HG02759 (cell line): Measurements from ENCODE around the gene TROAP.
"Not testable (repeated sequence)": the region's sequence is repeated elsewhere in the genome, so short reads cannot be mapped to it uniquely, and the experiment has no call there.

Experiments used
- ATAC-seq: cut with Tn5 transposase; IDR thresholded peaks from one replicate; pipeline ENCODE4 v1.9.1; 2021; ENCODE audit warnings: mild to moderate bottlenecking, moderate library complexity; ENCODE audit not compliant: unreplicated experiment

Gene TROAP, protein sequence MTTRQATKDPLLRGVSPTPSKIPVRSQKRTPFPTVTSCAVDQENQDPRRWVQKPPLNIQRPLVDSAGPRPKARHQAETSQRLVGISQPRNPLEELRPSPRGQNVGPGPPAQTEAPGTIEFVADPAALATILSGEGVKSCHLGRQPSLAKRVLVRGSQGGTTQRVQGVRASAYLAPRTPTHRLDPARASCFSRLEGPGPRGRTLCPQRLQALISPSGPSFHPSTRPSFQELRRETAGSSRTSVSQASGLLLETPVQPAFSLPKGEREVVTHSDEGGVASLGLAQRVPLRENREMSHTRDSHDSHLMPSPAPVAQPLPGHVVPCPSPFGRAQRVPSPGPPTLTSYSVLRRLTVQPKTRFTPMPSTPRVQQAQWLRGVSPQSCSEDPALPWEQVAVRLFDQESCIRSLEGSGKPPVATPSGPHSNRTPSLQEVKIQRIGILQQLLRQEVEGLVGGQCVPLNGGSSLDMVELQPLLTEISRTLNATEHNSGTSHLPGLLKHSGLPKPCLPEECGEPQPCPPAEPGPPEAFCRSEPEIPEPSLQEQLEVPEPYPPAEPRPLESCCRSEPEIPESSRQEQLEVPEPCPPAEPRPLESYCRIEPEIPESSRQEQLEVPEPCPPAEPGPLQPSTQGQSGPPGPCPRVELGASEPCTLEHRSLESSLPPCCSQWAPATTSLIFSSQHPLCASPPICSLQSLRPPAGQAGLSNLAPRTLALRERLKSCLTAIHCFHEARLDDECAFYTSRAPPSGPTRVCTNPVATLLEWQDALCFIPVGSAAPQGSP

DNA sequence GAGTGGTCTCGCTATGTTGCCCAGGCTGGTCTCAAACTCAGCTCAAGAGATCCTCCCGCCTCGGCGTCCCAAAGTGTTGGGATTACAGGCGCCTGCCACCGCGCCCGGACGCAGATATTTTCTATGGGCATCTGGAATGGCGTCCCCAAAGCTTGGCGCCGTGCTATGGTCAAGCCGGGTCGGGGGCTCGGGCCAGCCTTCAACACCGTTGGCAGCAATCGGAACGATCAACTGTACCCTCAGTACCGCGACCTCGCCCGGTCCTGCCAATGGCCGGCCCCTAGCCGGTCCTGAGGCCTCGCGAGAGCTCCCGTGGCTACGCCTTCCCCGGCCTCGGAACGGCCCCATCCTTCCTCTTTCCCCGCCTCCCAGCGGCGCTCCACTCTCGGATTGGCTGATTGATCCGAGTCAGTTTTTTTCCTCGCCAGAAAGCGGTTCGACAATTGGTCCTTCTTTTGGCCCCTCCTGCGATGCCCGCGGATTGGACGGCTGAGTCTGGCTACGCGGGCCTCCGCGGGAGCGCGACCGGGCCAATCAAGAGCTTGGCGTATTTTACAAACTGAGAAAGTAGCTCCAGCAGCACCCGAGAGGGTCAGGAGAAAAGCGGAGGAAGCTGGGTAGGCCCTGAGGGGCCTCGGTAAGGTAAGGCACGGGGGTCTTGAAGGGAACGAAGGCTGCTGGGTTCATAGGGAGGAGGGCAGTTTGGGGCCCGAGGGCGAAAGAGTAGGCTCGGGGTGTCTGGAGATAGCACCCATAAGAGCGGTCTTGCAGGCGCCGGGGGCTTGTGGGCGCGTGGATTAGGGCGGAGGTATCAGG lies at the start of gene TROAP:
Gene TROAP, plus strand, starts transcription at position 548 of the 816 bp plus-strand sequence. CDS start 354 bp downstream, outside the sequence.
- peak; percentile 99 for ATAC-seq

DNA sequence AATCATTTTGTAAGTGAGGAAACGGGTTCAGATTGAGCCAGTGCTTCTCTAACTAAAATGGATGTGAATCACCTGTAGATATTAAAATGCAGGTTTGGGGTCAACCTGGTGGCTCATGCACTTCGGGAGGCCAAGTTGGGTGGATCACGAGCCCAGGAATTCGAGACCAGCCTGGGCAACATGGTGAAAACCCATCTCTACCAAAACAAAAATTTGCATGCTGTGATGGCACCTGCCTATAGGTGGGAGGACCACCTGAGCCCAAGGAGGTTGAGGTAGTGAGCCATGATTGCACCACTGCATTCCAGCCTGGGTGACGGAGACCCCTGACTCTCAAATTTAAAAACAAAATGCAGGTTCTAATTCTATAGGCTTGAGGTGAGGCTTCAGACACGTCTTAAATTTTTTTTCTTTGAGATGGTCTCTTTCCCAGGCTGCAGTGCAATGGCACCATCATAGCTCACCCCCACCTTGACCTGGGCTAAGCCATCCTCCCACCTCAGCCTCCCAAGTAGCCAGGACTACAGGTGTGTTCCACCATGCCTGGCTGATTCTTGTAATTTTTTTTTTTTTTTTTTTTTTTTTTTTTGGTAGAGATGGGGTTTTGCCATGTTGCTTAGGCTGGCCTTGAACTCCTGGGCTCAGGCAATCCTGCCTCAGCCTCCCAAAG lies 49.2 kb upstream of the TROAP start:
- ATAC-seq = no peak

DNA sequence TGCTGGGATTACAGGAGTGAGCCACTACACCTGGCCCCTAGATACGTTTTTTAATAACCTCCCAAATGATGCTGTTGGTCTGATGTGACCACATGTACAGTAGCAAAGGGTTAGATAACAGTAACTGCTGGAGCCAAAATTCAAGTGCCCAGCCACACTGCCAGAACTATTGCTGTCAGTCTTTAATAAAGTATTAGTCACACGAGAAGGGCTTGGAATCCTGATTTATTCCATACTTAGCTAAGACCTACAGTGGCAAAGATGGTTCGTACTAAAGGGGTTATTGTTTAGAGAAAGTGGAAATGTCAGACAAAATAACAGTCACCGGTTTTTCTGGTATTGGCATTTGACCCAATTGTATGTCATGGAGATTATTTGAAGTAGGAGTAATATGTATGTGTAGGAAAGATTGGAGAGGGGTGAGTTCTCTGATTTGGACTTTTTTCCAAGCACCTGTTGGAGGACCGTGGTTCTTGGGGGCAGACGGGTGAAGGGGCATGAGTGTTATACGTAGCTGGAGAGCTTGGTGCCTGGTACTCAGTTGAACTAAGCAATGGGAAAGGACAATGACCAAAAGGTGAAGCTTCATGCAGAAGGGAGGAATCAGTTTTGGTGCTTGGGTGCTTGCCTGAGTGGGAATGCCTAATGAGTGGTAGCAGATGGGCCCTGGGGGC lies 48.5 kb upstream of the TROAP start:
- no peak for ATAC-seq

DNA sequence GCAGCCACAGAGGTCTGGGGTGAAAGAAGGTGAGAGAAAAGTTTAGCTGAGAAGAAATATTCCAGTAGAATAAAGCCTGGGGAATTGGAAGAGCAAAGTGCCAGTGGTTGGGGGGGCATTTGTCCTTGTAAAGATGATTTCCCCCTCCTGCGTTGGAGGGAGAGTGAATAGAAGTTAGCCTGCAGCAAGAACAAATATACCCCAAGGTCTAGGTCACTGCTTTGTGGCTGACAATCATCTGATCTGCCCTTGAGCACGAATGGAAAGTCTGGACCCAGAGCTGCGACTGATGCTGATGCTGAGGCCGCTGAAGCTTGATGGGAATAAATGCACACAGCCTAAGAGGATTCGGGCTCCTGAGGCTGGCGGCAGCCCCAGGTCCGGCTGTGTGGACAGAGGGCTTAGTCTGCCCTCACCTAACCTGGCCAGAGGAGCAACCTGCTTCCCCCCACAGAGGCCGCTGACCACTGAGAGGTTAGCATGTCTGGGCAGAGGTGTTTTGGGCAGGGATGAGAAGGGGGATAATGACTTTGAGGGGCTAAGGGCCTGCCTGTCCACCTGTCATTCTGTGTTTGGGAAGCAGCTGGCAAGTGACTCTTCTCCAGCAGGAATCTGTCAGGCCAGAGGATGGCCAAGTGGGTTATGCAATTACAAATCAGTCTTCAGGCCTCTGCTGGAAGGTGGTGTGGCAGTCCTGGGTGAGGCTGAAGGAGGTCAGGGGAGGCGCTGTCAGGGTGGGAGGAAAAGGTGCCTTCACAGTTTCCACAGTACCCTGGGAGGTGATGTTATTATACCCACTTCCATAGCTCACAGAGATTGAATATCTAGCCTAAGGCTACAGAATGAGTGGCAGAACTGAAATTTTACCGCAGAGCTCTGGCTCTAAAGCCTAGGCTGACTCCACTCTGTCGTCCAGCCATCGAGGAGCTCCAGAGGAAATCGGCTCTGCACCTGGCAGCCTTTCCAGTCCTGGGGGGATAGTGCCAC lies 46.5 kb upstream of the TROAP start:
- no peak for ATAC-seq

DNA sequence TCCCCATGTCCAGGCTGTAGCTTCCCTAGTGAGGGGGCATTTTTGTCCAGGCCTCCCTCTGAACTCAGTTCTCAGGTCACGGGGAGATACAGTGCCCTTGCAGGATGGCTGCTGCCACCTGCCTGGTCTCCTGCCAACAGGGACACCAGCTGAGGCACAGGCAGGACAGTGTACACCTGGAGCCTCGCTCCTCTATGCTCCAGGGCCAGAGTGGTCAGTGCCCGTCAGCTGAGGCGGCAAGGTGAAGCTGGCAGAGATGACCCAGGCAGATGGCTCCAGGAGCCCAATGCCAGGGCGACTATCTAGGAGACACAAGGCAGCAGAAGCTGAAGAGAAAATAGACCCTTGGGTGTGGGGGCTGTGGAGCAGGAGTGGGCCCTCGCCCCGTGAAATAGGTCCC lies 45.6 kb upstream of the TROAP start:
- no peak for ATAC-seq

DNA sequence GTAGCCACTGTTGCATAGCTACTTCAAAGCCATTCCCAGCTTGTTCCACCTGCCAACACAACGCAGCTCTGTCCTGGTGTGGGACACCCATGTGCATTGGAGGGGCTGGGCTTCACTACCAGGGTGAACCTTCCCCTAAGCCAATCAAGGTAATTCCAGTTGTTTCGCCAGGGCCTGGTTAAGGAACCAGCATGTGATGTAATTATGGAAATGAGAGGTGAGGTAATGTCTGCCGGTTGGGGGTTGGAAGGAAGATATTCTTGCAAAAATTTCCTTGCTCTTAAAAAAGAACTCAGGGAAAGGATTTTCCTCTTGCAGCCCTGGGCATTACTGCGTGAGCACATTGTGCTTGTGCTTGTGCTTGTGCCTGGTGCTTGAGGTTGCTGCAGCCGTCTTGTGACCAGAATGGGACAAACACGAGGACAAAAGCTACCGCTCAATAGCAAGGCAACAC lies 43.3 kb upstream of the TROAP start:
- no peak for ATAC-seq

DNA sequence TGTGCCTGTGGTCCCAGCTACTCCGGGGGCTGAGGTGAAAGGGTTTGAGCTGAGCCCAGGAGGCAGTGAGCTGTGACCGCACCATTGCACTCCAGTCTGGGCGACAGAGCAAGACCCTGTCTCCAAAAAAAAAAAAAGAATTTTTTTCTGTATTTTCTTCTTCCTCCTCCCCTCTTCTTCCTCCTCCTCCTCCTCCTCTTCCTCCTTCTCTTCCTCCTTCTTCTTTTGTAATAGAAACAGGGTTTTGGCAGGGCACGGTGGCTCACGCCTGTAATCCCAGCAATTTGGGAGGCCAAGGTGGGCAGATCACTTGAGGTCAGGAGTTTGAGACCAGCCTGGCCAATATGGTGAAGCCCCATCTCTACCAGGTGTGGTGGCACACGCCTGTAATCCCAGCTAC lies 42.5 kb upstream of the TROAP start:
- not testable (repeated sequence) for ATAC-seq

DNA sequence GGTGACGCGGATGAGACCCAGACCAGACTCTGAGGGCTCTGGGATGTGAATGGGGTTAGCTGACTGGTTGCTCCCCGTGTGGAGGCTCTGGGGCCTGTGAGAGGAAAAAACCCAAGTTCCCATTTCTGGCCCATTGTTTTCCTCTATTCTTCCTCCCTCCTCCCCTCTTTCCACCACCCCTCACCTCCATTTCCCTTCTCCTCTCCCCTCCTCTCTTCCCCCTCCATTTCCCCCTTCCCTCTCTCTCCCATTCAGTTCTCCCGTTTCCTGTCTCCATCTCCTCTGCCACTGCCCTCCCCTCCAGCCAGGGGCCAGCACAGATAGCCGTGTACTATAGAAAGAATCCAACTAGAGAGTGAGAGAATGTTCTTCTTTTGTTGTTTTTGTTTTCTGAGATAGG lies 40.8 kb upstream of the TROAP start:
- no peak for ATAC-seq

DNA sequence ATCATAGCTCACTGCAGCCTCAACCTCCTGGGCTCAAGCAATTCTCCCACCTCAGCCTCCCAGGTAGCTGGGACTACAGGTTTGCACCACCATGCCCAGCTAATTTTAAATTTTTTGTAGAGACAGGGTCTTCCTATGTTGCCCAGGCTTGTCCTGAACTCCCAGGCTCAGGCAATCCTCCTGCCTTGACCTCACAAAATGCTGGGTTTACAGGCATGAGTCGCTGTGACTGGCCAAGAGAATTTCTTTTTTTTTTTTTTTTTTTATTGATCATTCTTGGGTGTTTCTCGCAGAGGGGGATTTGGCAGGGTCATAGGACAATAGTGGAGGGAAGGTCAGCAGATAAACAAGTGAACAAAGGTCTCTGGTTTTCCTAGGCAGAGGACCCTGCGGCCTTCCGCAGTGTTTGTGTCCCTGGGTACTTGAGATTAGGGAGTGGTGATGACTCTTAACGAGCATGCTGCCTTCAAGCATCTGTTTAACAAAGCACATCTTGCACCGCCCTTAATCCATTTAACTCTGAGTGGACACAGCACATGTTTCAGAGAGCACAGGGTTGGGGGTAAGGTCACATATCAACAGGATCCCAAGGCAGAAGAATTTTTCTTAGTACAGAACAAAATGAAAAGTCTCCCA lies 40.2 kb upstream of the TROAP start:
- not testable (repeated sequence) for ATAC-seq

DNA sequence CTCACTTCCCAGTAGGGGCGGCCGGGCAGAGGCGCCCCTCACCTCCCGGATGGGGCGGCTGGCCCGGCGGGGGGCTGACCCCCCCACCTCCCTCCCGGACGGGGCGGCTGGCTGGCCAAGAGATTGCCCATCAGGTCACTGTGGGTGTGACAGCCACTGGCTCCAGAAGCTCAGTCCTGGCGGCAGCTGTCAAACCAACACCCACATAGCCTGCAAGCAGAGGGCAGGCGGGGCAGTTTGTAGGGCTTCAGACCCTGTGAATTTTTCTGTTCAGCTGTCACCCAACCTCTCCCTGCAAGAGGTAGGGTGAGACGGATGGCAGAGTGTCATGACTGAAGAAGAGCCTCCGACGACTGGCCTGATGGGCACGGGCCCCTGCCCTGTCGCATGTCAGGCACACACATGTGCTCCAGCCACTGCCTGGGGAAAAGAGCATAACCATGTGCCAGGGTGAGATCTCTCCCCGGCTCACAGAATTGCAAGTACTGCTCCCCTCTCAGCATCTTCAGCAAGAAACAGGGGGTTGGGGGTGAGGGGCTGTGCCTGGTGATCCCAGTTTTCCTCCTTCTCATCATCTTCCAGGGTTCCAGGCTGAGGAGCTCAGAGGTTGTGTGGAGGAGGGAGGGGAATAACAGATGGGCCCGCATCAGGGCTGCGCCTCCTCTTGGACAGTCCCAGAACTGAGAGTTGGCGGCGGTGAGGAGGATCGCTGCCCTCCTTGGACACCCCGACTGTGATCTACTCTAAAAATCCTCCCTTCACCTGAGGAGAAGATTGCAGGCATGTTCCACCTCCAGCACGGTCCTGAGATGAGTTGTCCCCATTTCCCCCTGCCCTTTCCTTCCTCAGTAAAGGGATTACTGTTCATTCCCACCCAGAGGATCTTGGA lies 39.3 kb upstream of the TROAP start:
- ATAC-seq = no peak

DNA sequence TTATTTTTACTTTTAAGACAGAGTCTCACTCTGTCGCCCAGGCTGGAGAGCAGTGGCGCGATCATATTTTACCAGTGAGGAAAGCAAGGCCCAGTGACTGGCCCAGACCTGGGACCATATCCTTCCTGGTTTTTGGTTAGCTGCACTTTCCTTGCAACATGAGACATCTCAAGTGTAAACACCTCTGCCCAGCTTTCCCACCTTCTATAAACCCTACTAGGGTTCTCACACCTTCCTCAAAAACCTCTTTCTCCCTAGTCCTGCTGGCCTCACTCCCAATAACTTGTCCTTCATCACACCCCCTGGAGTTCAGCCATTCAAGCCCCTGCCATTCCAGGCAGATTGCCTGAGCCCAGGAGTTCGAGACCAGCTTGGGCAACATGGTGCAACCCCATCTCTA lies 38.4 kb upstream of the TROAP start:
- ATAC-seq = no peak

DNA sequence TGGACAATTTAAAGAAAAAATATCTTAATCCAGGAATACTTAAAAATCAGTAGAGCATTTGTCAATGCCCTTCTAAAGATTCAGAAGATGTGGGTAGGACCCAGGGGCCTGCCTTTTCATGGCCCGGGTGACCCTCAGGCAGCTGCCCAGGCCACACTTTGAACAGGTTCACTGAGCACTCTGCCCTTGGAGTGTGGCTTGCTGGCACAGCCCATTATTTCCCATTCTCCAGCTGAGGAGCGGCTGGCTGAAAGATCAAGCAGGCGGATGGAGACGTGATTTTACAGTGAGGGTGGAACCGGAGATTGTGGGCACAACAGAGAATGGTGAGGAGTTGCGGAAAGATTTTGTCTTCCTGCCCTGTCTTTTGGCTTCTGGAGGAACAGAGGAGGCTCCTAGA lies 35.2 kb upstream of the TROAP start:
- ATAC-seq = no peak

DNA sequence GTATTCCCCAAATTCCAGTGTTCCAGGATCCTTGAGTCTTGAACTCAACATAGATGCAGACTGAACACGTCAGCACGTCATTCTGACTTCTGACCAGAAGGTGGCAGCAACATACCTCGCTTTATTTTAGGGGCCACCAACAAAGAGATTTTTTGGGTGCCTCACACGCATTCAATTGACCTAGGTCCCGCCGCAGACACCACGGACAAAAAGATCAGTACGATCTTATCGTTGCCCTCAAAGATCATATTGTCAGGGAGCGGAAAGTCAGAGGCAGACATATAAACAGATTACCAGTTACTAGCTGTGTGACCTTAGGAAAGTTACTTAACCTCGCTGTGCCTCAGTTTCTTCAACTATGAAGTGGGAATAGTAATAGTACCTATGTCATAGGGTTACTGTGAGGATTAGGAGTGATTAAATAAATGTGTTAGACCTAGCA lies 34.6 kb upstream of the TROAP start:
- no peak for ATAC-seq

DNA sequence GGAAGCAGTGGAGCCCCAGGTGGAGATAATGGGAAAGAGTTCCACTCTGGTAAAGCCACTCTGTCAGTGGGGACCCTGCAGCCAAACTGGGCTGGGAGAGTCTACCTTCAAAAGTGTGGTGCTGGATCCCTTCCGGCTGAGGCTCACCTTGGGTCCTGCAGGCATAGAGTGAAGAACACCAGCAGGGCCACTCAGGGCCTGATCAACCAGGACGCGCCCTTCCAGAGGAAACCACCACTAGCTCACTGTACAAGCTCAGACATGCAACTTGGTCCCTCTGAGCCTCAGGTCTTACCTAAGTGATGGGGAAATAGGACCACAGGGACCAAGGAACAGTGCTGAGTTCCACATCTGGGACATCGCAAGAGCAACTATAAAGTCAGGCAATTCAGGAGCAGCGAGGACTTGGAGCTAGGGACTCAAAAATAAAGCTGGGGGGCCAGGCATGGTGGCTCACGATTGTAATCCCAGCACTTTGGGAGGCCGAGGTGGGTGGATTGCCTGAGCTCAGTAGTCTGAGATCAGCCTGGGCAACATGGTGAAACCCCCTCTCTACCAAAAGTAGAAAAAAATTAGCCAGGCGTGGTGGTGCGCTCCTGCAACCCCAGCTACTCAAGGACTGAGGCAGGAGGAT lies 34.0 kb upstream of the TROAP start:
- no peak for ATAC-seq

DNA sequence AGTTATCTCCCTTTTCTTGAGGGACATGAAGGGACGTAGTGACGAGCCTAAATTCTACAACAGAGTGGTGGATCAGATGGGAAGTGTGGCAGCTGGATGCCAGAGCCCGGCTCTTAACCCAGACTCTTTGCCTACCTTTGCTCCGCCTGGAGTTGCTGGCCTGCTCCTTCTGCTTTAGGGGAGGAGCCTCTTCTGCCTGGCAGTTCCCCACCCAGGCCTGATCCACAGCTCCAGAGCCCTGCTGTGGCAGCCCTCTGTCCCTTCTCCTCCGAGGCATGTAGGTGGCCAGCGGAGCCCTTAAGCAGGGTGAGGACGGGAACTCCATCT lies 30.4 kb upstream of the TROAP start:
- ATAC-seq = no peak

DNA sequence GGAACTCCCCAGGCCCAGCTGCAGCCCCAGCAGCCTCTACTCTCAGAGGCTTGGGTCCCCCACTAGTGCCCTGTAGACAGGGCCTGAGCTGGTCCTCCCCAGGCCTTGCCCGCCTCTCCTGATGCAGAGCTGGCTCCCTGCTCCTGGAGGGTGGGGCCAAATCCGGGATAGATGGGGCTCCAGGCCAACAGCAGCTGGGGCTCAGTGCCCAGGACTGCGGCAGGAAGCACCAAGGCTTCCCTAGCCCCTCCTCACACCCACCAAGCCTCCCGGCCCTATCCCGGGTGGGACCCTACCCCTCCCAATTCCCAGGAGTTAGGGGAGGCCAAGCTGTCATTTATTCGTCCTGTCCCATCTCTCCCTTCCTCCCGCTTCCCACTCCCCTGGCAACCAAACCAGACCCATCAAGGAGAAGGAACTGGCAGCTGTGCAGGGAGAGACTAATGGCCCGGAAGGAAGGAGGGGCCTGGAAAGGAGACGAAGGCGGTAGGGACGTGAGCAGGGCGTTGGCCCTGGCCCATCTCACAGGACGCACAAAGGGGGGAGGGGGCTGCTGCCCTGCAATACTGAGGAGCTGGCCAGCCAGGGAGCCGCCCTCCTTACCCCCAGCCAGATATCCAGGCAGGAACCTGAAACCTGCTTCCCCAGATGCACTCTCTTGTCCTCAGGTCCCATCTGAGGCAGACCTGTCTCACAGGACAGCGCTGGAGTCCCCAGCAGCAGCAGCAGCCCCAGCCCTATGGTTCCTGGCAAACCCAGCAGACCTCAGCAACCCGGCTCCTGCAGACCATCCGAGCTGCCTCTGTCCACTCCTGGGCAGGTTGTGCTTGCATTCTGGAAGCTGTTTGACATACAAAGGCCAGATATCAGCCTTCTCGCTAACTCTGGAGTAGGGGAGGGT lies 29.7 kb upstream of the TROAP start:
- no peak for ATAC-seq
